Liver (tissue), 9 donors: ENCODE measurements around the gene OR52A1. TPM values are rescaled to one million over a fixed set of nuclear protein-coding genes. Genes with fewer than 3 reads are reported as not detected.
"Not testable (repeated sequence)": the region's sequence is repeated elsewhere in the genome, so short reads cannot be mapped to it uniquely, and the experiment has no call there.

Source experiments
- DNase-seq: peaks from one replicate; pipeline ENCODE4 v3.0.0-alpha.2; 2017; ENCODE audit warnings: low spot score
- H3K27ac ChIP-seq, 2 donors: one replicate each; pipeline ENCODE4 v1.7.0; 2013; ENCODE audit warnings: inconsistent platforms in 2 of 2, low read length in 2 of 2, control low read depth in 1 of 2, low read depth in 1 of 2, mild to moderate bottlenecking in 1 of 2
- H3K27me3 ChIP-seq, 4 donors: one replicate each; pipeline versions ENCODE4 v1.6.1 to v1.7.0; 2013; ENCODE audit warnings: low read length in 3 of 4, inconsistent platforms in 1 of 4, mild to moderate bottlenecking in 1 of 4, moderate library complexity in 1 of 4; ENCODE audit not compliant: control insufficient read depth in 4 of 4, insufficient read depth in 4 of 4
- H3K36me3 ChIP-seq, 4 donors: one replicate each; pipeline versions ENCODE4 v1.6.1 to v1.7.0; 2013; ENCODE audit warnings: low read length in 3 of 4, mild to moderate bottlenecking in 3 of 4, low read depth in 1 of 4, moderate library complexity in 1 of 4; ENCODE audit not compliant: control insufficient read depth in 4 of 4, insufficient read depth in 3 of 4
- H3K4me1 ChIP-seq, 4 donors: one replicate each; pipeline versions ENCODE4 v1.6.1 to v1.7.0; 2013; ENCODE audit warnings: low read length in 3 of 4, mild to moderate bottlenecking in 3 of 4, moderate library complexity in 1 of 4; ENCODE audit not compliant: control insufficient read depth in 4 of 4, insufficient read depth in 4 of 4
- H3K4me3 ChIP-seq, 3 donors: one replicate each; pipeline versions ENCODE4 v1.6.1 to v1.7.0; 2013; ENCODE audit warnings: low read length in 3 of 3, control low read depth in 1 of 3, low read depth in 1 of 3, mild to moderate bottlenecking in 1 of 3
- H3K9ac ChIP-seq, 2 donors: one replicate each; pipeline ENCODE4 v1.7.0; 2013; ENCODE audit warnings: low read length in 2 of 2, mild to moderate bottlenecking in 2 of 2, moderate library complexity in 2 of 2, control low read depth in 1 of 2, low read depth in 1 of 2
- H3K9me3 ChIP-seq, 4 donors: one replicate each; pipeline versions ENCODE4 v1.6.1 to v1.7.0; 2013; ENCODE audit warnings: low read length in 3 of 4; ENCODE audit not compliant: control insufficient read depth in 4 of 4
- ATF3 ChIP-seq: IDR thresholded peaks from 2 replicates; pipeline ENCODE4 v1.6.1; 2016; ENCODE audit warnings: antibody characterized with exemption
- CTCF ChIP-seq: fragments of 150-350 bp; IDR thresholded peaks from 2 replicates; pipeline ENCODE4 v1.5.1; 2017; ENCODE audit warnings: improper control_type of control experiment, low read depth, low read length; ENCODE audit not compliant: missing input control
- EGR1 ChIP-seq, 2 donors: IDR thresholded peaks; 2 replicates each; pipeline ENCODE4 v1.6.1; 2016 to 2018; ENCODE audit warnings: antibody characterized with exemption in 2 of 2, low read depth in 2 of 2
- FOXA1 ChIP-seq: IDR thresholded peaks from 2 replicates; pipeline ENCODE4 v1.6.1; 2016; ENCODE audit warnings: antibody characterized with exemption
- FOXA2 ChIP-seq: IDR thresholded peaks from 2 replicates; pipeline ENCODE4 v1.6.1; 2016; ENCODE audit warnings: antibody characterized with exemption
- GABPA ChIP-seq, 2 donors: IDR thresholded peaks in 1 of 2; conservative IDR thresholded peaks in 1 of 2; 2 replicates each; pipeline ENCODE4 v1.6.1; 2016; ENCODE audit warnings: antibody characterized with exemption in 2 of 2, mild to moderate bottlenecking in 1 of 2, moderate library complexity in 1 of 2
- HNF4A ChIP-seq, 2 donors: conservative IDR thresholded peaks; 2 replicates each; pipeline ENCODE4 v1.6.1; 2016; ENCODE audit warnings: antibody characterized with exemption in 2 of 2, mild to moderate bottlenecking in 2 of 2
- HNF4G ChIP-seq: IDR thresholded peaks from 2 replicates; pipeline ENCODE4 v1.6.1; 2016; ENCODE audit warnings: antibody characterized with exemption
- JUND ChIP-seq, 2 donors: IDR thresholded peaks; 2 replicates each; pipeline ENCODE4 v1.6.1; 2016; ENCODE audit warnings: antibody characterized with exemption in 2 of 2
- MAX ChIP-seq: IDR thresholded peaks from 2 replicates; pipeline ENCODE4 v1.6.1; 2016; ENCODE audit warnings: antibody characterized with exemption
- NR2F2 ChIP-seq: IDR thresholded peaks from 2 replicates; pipeline ENCODE4 v1.6.1; 2016; ENCODE audit warnings: antibody characterized with exemption
- RAD21 ChIP-seq, 2 donors: IDR thresholded peaks; 2 replicates each; pipeline ENCODE4 v1.6.1; 2016; ENCODE audit warnings: antibody characterized with exemption in 2 of 2, mild to moderate bottlenecking in 2 of 2
- REST ChIP-seq: IDR thresholded peaks from 2 replicates; pipeline ENCODE4 v1.6.1; 2016; ENCODE audit warnings: antibody characterized with exemption, mild to moderate bottlenecking
- RXRA ChIP-seq, 2 donors: IDR thresholded peaks; 2 replicates each; pipeline ENCODE4 v1.6.1; 2017 to 2018; ENCODE audit warnings: antibody characterized with exemption in 2 of 2, mild to moderate bottlenecking in 1 of 2
- SP1 ChIP-seq: IDR thresholded peaks from 2 replicates; pipeline ENCODE4 v1.6.1; 2018; ENCODE audit warnings: antibody characterized with exemption, mild to moderate bottlenecking
- TAF1 ChIP-seq: conservative IDR thresholded peaks from 2 replicates; pipeline ENCODE4 v1.6.1; 2016; ENCODE audit warnings: antibody characterized with exemption, mild to moderate bottlenecking
- YY1 ChIP-seq: IDR thresholded peaks from 2 replicates; pipeline ENCODE4 v1.6.1; 2016; ENCODE audit warnings: antibody characterized with exemption, mild to moderate bottlenecking
- ZBTB33 ChIP-seq: IDR thresholded peaks from 2 replicates; pipeline ENCODE4 v1.6.1; 2016; ENCODE audit warnings: antibody characterized with exemption
- WGBS: extraction: QIAGEN DNeasy Blood & Tissue Kit; methylation state at CpG from one replicate; pipeline ENCODE4 v1.1.7; 2013; 5-methylcytosine and 5-hydroxymethylcytosine counted together
- polyA plus RNA-seq, 2 donors: library from polyadenylated mRNA; stranded (reverse) in 1 of 2; unstranded in 1 of 2; fragments of 200-250 nt in 1 of 2; fragments of >200 nt in 1 of 2; fragmentation: Nextera tagmentation in 1 of 2; extraction: Ambion mirVana in 1 of 2; gene quantifications; one replicate each; pipeline versions ENCODE4 v1.2.1 to v1.2.3, GENCODE V29; 2013 to 2015
- total RNA-seq, 2 donors: library from RNA; depleted of rRNA; stranded (reverse); fragments of >200 nt; gene quantifications; one replicate each; pipeline ENCODE4 v1.2.3, GENCODE V29; 2014
- donor health status: healthy.
- donor health status: healthy.
- donor health status: healthy.
- donor health status: healthy.
- donor health status: healthy.

Gene OR52A1
- total and polyA plus RNA-seq, 4 donors, result not detected

- 68% methylated on average over 3 of the region's 3 CpGs for WGBS
- H3K27me3 ChIP-seq, result peaks cover 0 to 3% (median 0%) of the 10 kb centered on the region in 4 donors
- H3K27ac ChIP-seq, result no peak overlapping the region
- H3K4me3 ChIP-seq, result no peak overlapping the region
- TF ChIP-seq TAF1 (no peak), EGR1 (IDR thresholded peaks at IDR 0.05; ENCODE audit: low read depth in 2 of 2) (no peak), ZBTB33 (no peak), SP1 (no peak), FOXA1 (no peak), GABPA (IDR thresholded peaks at IDR 0.05 in 1 of 2, conservative IDR thresholded peaks at IDR 0.05 in 1 of 2) (no peak), NR2F2 (no peak), RXRA (IDR thresholded peaks at IDR 0.05) (no peak), HNF4G (no peak), REST (no peak), MAX (no peak), HNF4A (conservative IDR thresholded peaks at IDR 0.05) (no peak), RAD21 (IDR thresholded peaks at IDR 0.05) (no peak)
- peaks cover 0 to 3% (median 0%) of the 10 kb centered on the region in 4 donors for H3K9me3 ChIP-seq
- no peaks in the 10 kb centered on the region for H3K4me1 ChIP-seq
- H3K36me3 ChIP-seq, result no peaks in the 10 kb centered on the region
- no peak overlapping the region for H3K9ac ChIP-seq
- no peak for DNase-seq
These were observed 754 bp downstream of the OR52A1 start for GRCh38 chr11:5153574-5154431.

- WGBS, result 50% methylated on average over 3 of the region's 3 CpGs
- Histone ChIP-seq H3K27me3 (no peaks in the 10 kb centered on the region), H3K4me1 (no peaks in the 10 kb centered on the region), H3K36me3 (no peaks in the 10 kb centered on the region), H3K4me3 (no peak overlapping the region), H3K9ac (no peak overlapping the region), H3K9me3 (no peaks in the 10 kb centered on the region), H3K27ac (no peak overlapping the region)
- no peak for TF ChIP-seq JUND (IDR thresholded peaks at IDR 0.05)
- no peak for TF ChIP-seq RAD21 (IDR thresholded peaks at IDR 0.05)
- TF ChIP-seq YY1, result no peak
- no peak for TF ChIP-seq ZBTB33
- TF ChIP-seq HNF4A (conservative IDR thresholded peaks at IDR 0.05), result no peak
- TF ChIP-seq NR2F2, result no peak
- TF ChIP-seq EGR1 (IDR thresholded peaks at IDR 0.05; ENCODE audit: low read depth in 2 of 2), result no peak
- TF ChIP-seq ATF3, result no peak
- no peak for TF ChIP-seq TAF1
- no peak for TF ChIP-seq CTCF
- no peak for TF ChIP-seq FOXA2
- no peak for TF ChIP-seq RXRA (IDR thresholded peaks at IDR 0.05)
- no peak for DNase-seq
These were observed 2.8 kb downstream of the OR52A1 start for GRCh38 chr11:5151713-5152153.

GRCh38 chr11:5144206-5144605 lies 10.4 kb downstream of the OR52A1 start:
- H3K27me3 ChIP-seq, H3K36me3 ChIP-seq, H3K9me3 ChIP-seq, H3K9ac ChIP-seq, H3K4me3 ChIP-seq, H3K27ac ChIP-seq, DNase-seq, H3K4me1 ChIP-seq: not testable (repeated sequence)
- WGBS, result 91% methylated on average over 21 of the region's 21 CpGs
